HG02610 (cell line): ENCODE results near the gene GDF2.

Source experiments
- ATAC-seq: cut with Tn5 transposase; IDR thresholded peaks from one replicate; pipeline ENCODE4 v1.9.1; 2021; ENCODE audit warnings: mild to moderate bottlenecking, moderate library complexity; ENCODE audit not compliant: unreplicated experiment

GDF2 gene

GRCh38 chr10:47311193-47311931 lies 10.9 kb upstream of the GDF2 start:
- ATAC-seq: no peak

- ATAC-seq: peak; percentile 78
These were observed 10.2 kb upstream of the GDF2 start for GRCh38 chr10:47311932-47312662.

GRCh38 chr10:47312663-47312995 lies 9.6 kb upstream of the GDF2 start:
- no peak for ATAC-seq

GRCh38 chr10:47314416-47314970 lies 7.8 kb upstream of the GDF2 start:
- ATAC-seq: no peak

GRCh38 chr10:47315421-47315820 lies 6.8 kb upstream of the GDF2 start:
- ATAC-seq: no peak

- ATAC-seq: no peak
These were observed 6.1 kb upstream of the GDF2 start for GRCh38 chr10:47316131-47316530.

GRCh38 chr10:47317251-47317650 lies 5.0 kb upstream of the GDF2 start:
- ATAC-seq: no peak

GRCh38 chr10:47318706-47319105 lies 3.5 kb upstream of the GDF2 start:
- no peak for ATAC-seq

- no peak for ATAC-seq
These were observed 2.5 kb upstream of the GDF2 start for GRCh38 chr10:47319784-47320183.

- no peak for ATAC-seq
These were observed 1.4 kb upstream of the GDF2 start for GRCh38 chr10:47320812-47321211.

GRCh38 chr10:47321521-47322195 lies 596 bp upstream of the GDF2 start:
- no peak for ATAC-seq

- no peak for ATAC-seq
These were observed 833 bp downstream of the GDF2 start for GRCh38 chr10:47323087-47323486.

GRCh38 chr10:47323636-47324296 lies 1.5 kb downstream of the GDF2 start:
- ATAC-seq: no peak

GRCh38 chr10:47325303-47326291 lies 3.3 kb downstream of the GDF2 start:
- no peak for ATAC-seq

GRCh38 chr10:47326306-47326926 lies 4.2 kb downstream of the GDF2 start:
- ATAC-seq: no peak

- ATAC-seq: no peak
These were observed 4.7 kb downstream of the GDF2 start for GRCh38 chr10:47326927-47327330.

- no peak for ATAC-seq
These were observed 7.6 kb downstream of the GDF2 start for GRCh38 chr10:47329855-47330254.

- no peak for ATAC-seq
These were observed 8.1 kb downstream of the GDF2 start for GRCh38 chr10:47330366-47330765.

- no peak for ATAC-seq
These were observed 8.6 kb downstream of the GDF2 start for GRCh38 chr10:47330804-47331203.

GRCh38 chr10:47331491-47331890 lies 9.2 kb downstream of the GDF2 start:
- no peak for ATAC-seq
